ENCODE results near the gene FLNB. TPM values are rescaled to one million over a fixed set of nuclear protein-coding genes. Genes with fewer than 3 reads are reported as not detected.

The FLNB gene
- polyA plus RNA-seq, 4 donors = 162 to 186 (median 171) TPM

GRCh38 chr3:58073301-58074108 lies 65.3 kb downstream of the FLNB start:
- DNase-seq (ENCODE audit: low read depth in 4 of 4, low spot score in 2 of 4) = no peak

- DNase-seq (ENCODE audit: low read depth in 4 of 4, low spot score in 2 of 4) = no peak
Measured at GRCh38 chr3:58074116-58074715, 66.0 kb downstream of the FLNB start.

GRCh38 chr3:58074997-58075396 lies 66.8 kb downstream of the FLNB start:
- DNase-seq (ENCODE audit: low read depth in 4 of 4, low spot score in 2 of 4) = no peak

- no peak for DNase-seq (ENCODE audit: low read depth in 4 of 4, low spot score in 2 of 4)
Measured at GRCh38 chr3:58077596-58078285, 69.5 kb downstream of the FLNB start.

- no peak for DNase-seq (ENCODE audit: low read depth in 4 of 4, low spot score in 2 of 4)
Measured at GRCh38 chr3:58078610-58079009, 70.4 kb downstream of the FLNB start.

- DNase-seq (ENCODE audit: low read depth in 4 of 4, low spot score in 2 of 4) = no peak
Measured at GRCh38 chr3:58079773-58080172, 71.6 kb downstream of the FLNB start.

GRCh38 chr3:58082047-58082446 lies 73.8 kb downstream of the FLNB start:
- DNase-seq (ENCODE audit: low read depth in 4 of 4, low spot score in 2 of 4) = no peak

- no peak for DNase-seq (ENCODE audit: low read depth in 4 of 4, low spot score in 2 of 4)
Measured at GRCh38 chr3:58084166-58084565, 75.9 kb downstream of the FLNB start.

- no peak for DNase-seq (ENCODE audit: low read depth in 4 of 4, low spot score in 2 of 4)
Measured at GRCh38 chr3:58084788-58085543, 76.7 kb downstream of the FLNB start.

GRCh38 chr3:58085616-58086015 lies 77.4 kb downstream of the FLNB start:
- DNase-seq (ENCODE audit: low read depth in 4 of 4, low spot score in 2 of 4) = no peak

- no peak for DNase-seq (ENCODE audit: low read depth in 4 of 4, low spot score in 2 of 4)
Measured at GRCh38 chr3:58088501-58088900, 80.3 kb downstream of the FLNB start.

- no peak for DNase-seq (ENCODE audit: low read depth in 4 of 4, low spot score in 2 of 4)
Measured at GRCh38 chr3:58090351-58090750, 82.1 kb downstream of the FLNB start.

GRCh38 chr3:58092521-58092920 lies 84.3 kb downstream of the FLNB start:
- DNase-seq (ENCODE audit: low read depth in 4 of 4, low spot score in 2 of 4) = no peak

- DNase-seq (ENCODE audit: low read depth in 4 of 4, low spot score in 2 of 4) = no peak
Measured at GRCh38 chr3:58093574-58094195, 85.5 kb downstream of the FLNB start.

GRCh38 chr3:58094657-58095056 lies 86.4 kb downstream of the FLNB start:
- no peak for DNase-seq (ENCODE audit: low read depth in 4 of 4, low spot score in 2 of 4)

- no peak for DNase-seq (ENCODE audit: low read depth in 4 of 4, low spot score in 2 of 4)
Measured at GRCh38 chr3:58095603-58096138, 87.4 kb downstream of the FLNB start.

GRCh38 chr3:58098531-58098930 lies 90.3 kb downstream of the FLNB start:
- DNase-seq (ENCODE audit: low read depth in 4 of 4, low spot score in 2 of 4) = no peak

GRCh38 chr3:58099865-58100264 lies 91.6 kb downstream of the FLNB start:
- no peak for DNase-seq (ENCODE audit: low read depth in 4 of 4, low spot score in 2 of 4)

- no peak for DNase-seq (ENCODE audit: low read depth in 4 of 4, low spot score in 2 of 4)
Measured at GRCh38 chr3:58101499-58102389, 93.5 kb downstream of the FLNB start.
